ENCODE results near the gene VAMP4. TPM values are rescaled to one million over a fixed set of nuclear protein-coding genes. Genes with fewer than 3 reads are reported as not detected.

Gene VAMP4
- polyA plus RNA-seq, 1 of the 3 experiments (the other 2 are of a cell fraction) = 2.5 TPM

DNA sequence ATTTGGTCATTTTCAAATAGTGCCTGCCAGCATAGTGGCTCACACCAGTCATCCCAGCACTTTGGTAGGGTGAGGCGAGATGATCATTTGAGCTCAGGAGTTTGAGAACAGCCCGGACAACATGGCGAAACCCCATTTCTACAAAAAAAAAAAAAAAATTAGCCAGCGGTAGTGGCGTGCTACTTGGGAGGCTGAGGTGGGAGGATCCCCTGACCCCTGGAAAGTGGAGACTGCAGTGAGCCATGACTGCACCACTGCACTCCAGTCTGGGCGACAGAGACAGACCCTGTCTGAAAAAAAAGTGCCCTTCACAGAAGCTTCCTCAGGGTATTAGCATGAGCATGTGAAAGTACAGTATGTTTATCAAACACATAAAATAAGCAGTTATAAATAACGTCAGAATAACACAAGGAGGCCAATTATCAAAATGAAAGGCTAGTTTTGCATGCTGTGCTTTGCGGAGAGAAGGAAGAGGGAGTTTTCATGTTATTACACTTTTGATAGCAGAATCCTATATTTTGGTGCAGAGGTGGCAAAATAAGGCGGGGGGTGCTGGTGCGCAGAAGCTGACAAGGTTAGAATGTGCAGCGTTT is 38.8 kb upstream of the VAMP4 start:
- H3K79me2 ChIP-seq (ENCODE audit: insufficient read depth) = peaks cover 39% of the 10 kb centered on the region
- H2AFZ ChIP-seq (ENCODE audit: low read depth) = peak overlapping the region; percentile 96
- peaks cover 9 to 27% of the 10 kb centered on the region in 2 experiments; a peak in 2 of 4 replicates for H3K4me1 ChIP-seq (ENCODE audit: control insufficient read depth in 1 of 2, insufficient read depth in 2 of 2, low read depth in 1 of 2, low read length in 1 of 2)
- no peaks in the 10 kb centered on the region for H4K20me1 ChIP-seq (ENCODE audit: insufficient read depth)
- H3K27me3 ChIP-seq (ENCODE audit: insufficient read depth) = no peaks in the 10 kb centered on the region
- CTCF ChIA-PET = interaction anchor here (1.7 to 2.3 kb wide), 2 partner anchors 38 to 136 kb away, joined by 7 read pairs; partner anchors contain the start of gene VAMP4
- H3K27ac ChIP-seq (ENCODE audit: low read depth in 2 of 2, low read length in 1 of 2) = peak overlapping the region; percentile 84 to 96
- peak overlapping the region; percentile 67 for H3K4me2 ChIP-seq
- peak overlapping the region; percentile 71; the same call in 1 of the 2 replicates for H3K9ac ChIP-seq
- peak overlapping the region; percentile 52 to 61 for H3K4me3 ChIP-seq (ENCODE audit: low read depth in 2 of 2, low read length in 1 of 2)
- H3K9me2 ChIP-seq = no peaks in the 10 kb centered on the region
- WGBS (ENCODE audit: low lambda C conversion rate) = 52% methylated on average over 11 of the region's 11 CpGs
- peaks cover 15% of the 10 kb centered on the region for H3F3A ChIP-seq (replicated peaks; ENCODE audit: insufficient read depth)
- no peak for DNase-seq
- H3K9me3 ChIP-seq = no peaks in the 10 kb centered on the region
- POLR2A ChIA-PET = interaction anchor here (1.0 to 1.7 kb wide), 3 partner anchors 14 to 38 kb away, joined by 6 to 12 read pairs (median 6); partner anchors contain the start of gene VAMP4
- TF ChIP-seq, protein P1, sequence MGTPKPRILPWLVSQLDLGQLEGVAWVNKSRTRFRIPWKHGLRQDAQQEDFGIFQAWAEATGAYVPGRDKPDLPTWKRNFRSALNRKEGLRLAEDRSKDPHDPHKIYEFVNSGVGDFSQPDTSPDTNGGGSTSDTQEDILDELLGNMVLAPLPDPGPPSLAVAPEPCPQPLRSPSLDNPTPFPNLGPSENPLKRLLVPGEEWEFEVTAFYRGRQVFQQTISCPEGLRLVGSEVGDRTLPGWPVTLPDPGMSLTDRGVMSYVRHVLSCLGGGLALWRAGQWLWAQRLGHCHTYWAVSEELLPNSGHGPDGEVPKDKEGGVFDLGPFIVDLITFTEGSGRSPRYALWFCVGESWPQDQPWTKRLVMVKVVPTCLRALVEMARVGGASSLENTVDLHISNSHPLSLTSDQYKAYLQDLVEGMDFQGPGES (IDR thresholded peaks at IDR 0.05; ENCODE audit: low read depth, low read length) = no peak
- no peak for TF ChIP-seq RAD21 (IDR thresholded peaks at IDR 0.05; ENCODE audit: low read length)
- TF ChIP-seq, protein P2, sequence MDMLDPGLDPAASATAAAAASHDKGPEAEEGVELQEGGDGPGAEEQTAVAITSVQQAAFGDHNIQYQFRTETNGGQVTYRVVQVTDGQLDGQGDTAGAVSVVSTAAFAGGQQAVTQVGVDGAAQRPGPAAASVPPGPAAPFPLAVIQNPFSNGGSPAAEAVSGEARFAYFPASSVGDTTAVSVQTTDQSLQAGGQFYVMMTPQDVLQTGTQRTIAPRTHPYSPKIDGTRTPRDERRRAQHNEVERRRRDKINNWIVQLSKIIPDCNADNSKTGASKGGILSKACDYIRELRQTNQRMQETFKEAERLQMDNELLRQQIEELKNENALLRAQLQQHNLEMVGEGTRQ (IDR thresholded peaks at IDR 0.05; ENCODE audit: borderline replicate concordance, low read depth, low read length) = no peak
- TF ChIP-seq, protein P3, sequence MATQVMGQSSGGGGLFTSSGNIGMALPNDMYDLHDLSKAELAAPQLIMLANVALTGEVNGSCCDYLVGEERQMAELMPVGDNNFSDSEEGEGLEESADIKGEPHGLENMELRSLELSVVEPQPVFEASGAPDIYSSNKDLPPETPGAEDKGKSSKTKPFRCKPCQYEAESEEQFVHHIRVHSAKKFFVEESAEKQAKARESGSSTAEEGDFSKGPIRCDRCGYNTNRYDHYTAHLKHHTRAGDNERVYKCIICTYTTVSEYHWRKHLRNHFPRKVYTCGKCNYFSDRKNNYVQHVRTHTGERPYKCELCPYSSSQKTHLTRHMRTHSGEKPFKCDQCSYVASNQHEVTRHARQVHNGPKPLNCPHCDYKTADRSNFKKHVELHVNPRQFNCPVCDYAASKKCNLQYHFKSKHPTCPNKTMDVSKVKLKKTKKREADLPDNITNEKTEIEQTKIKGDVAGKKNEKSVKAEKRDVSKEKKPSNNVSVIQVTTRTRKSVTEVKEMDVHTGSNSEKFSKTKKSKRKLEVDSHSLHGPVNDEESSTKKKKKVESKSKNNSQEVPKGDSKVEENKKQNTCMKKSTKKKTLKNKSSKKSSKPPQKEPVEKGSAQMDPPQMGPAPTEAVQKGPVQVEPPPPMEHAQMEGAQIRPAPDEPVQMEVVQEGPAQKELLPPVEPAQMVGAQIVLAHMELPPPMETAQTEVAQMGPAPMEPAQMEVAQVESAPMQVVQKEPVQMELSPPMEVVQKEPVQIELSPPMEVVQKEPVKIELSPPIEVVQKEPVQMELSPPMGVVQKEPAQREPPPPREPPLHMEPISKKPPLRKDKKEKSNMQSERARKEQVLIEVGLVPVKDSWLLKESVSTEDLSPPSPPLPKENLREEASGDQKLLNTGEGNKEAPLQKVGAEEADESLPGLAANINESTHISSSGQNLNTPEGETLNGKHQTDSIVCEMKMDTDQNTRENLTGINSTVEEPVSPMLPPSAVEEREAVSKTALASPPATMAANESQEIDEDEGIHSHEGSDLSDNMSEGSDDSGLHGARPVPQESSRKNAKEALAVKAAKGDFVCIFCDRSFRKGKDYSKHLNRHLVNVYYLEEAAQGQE (IDR thresholded peaks at IDR 0.05; ENCODE audit: low read depth, low read length) = no peak
- TF ChIP-seq POLR2AphosphoS5 (IDR thresholded peaks at IDR 0.05; ENCODE audit: low read depth, low read length) = no peak
- TF ChIP-seq, protein P4, sequence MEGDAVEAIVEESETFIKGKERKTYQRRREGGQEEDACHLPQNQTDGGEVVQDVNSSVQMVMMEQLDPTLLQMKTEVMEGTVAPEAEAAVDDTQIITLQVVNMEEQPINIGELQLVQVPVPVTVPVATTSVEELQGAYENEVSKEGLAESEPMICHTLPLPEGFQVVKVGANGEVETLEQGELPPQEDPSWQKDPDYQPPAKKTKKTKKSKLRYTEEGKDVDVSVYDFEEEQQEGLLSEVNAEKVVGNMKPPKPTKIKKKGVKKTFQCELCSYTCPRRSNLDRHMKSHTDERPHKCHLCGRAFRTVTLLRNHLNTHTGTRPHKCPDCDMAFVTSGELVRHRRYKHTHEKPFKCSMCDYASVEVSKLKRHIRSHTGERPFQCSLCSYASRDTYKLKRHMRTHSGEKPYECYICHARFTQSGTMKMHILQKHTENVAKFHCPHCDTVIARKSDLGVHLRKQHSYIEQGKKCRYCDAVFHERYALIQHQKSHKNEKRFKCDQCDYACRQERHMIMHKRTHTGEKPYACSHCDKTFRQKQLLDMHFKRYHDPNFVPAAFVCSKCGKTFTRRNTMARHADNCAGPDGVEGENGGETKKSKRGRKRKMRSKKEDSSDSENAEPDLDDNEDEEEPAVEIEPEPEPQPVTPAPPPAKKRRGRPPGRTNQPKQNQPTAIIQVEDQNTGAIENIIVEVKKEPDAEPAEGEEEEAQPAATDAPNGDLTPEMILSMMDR (IDR thresholded peaks at IDR 0.05) = no peak
- TF ChIP-seq GATA2 (CRISPR knock-in tag; IDR thresholded peaks at IDR 0.05) = no peak
- no peak for TF ChIP-seq SMC3 (IDR thresholded peaks at IDR 0.05; ENCODE audit: low read depth, low read length)
- TF ChIP-seq EP300 (IDR thresholded peaks at IDR 0.05; ENCODE audit: borderline replicate concordance in 1 of 2, low read depth in 1 of 2, low read length in 1 of 2) = no peak
- peaks cover 0 to 22% of the 10 kb centered on the region in 2 experiments for H3K36me3 ChIP-seq (replicated peaks in 1 of 2; ENCODE audit: control insufficient read depth in 1 of 2, insufficient read depth in 2 of 2, low read length in 1 of 2)
